Measurements from ENCODE around the gene ASB6.

ASB6 gene

DNA sequence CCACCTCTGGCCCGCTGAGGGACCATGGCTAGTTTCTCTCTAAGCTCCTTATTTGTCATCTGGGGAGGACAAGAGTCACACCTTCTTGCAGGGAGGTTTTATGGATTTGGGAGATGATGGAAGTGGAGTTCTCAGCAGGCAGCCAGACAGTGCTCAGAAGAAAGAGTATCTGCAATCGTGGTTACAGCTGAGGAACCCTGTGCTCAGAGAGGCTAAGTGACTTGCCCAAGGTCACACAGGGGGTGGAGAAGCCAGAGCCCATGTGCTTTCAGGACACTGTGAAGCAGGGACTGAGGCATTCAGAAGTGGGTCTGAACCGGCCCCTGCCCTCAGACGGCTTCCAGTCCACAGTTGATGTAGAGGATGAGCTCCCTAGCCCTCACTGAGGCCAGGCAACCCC is 34.3 kb upstream of the ASB6 start:
- H3K9ac ChIP-seq (ENCODE audit: low read depth, low read length, poor library complexity, severe bottlenecking) = no peak overlapping the region
- H2AFZ ChIP-seq (ENCODE audit: low read length) = no peak overlapping the region
- no peak overlapping the region for H3K4me3 ChIP-seq (ENCODE audit: low read length, poor library complexity, severe bottlenecking)
- H3K4me1 ChIP-seq (ENCODE audit: insufficient read depth, low read length, poor library complexity, severe bottlenecking) = no peaks in the 10 kb centered on the region
- H3F3A ChIP-seq (ENCODE audit: low read depth) = no peaks in the 10 kb centered on the region
- H3K9me3 ChIP-seq (ENCODE audit: insufficient read depth, low read depth, low read length) = no peaks in the 10 kb centered on the region
- H3K27me3 ChIP-seq (ENCODE audit: insufficient read depth, low read length, poor library complexity, severe bottlenecking) = no peaks in the 10 kb centered on the region
- H3K9me2 ChIP-seq (replicated peaks; ENCODE audit: low read depth, low read length) = no peaks in the 10 kb centered on the region
- H4K20me1 ChIP-seq (ENCODE audit: insufficient read depth, low read length, poor library complexity, severe bottlenecking) = no peaks in the 10 kb centered on the region
- H3K4me2 ChIP-seq (ENCODE audit: low read depth, low read length, poor library complexity, severe bottlenecking) = no peak overlapping the region
- no peaks in the 10 kb centered on the region for H3K79me2 ChIP-seq (ENCODE audit: insufficient read depth, low read length)
- no peak for TF ChIP-seq EZH2phosphoT487 (IDR thresholded peaks at IDR 0.05; ENCODE audit: borderline replicate concordance)
- TF ChIP-seq, protein P1, sequence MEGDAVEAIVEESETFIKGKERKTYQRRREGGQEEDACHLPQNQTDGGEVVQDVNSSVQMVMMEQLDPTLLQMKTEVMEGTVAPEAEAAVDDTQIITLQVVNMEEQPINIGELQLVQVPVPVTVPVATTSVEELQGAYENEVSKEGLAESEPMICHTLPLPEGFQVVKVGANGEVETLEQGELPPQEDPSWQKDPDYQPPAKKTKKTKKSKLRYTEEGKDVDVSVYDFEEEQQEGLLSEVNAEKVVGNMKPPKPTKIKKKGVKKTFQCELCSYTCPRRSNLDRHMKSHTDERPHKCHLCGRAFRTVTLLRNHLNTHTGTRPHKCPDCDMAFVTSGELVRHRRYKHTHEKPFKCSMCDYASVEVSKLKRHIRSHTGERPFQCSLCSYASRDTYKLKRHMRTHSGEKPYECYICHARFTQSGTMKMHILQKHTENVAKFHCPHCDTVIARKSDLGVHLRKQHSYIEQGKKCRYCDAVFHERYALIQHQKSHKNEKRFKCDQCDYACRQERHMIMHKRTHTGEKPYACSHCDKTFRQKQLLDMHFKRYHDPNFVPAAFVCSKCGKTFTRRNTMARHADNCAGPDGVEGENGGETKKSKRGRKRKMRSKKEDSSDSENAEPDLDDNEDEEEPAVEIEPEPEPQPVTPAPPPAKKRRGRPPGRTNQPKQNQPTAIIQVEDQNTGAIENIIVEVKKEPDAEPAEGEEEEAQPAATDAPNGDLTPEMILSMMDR (conservative IDR thresholded peaks at IDR 0.05; ENCODE audit: low read length) = no peak
- H3K36me3 ChIP-seq (ENCODE audit: insufficient read depth, low read length) = no peaks in the 10 kb centered on the region

DNA sequence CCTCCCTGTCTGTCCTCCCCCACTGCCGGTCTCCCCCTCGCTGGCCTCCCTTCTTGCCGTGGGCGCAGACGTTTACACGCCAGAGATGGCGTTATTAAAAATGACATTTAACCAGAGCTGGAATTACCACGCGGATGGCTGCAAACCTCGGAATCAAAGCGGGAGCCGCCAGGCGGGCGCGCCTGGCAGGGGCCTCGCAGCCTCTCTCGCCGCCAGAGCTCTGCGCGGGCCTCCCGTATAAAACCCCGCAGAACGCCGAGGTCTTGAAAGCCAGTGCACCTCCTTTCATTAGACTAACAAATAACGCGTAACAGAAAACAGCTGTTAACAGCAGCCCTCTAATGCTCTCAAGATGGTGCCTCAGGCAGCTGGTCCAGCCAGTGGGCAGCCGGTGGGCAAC is 33.7 kb upstream of the ASB6 start:
- H3K27me3 ChIP-seq (ENCODE audit: insufficient read depth, low read length, poor library complexity, severe bottlenecking) = no peaks in the 10 kb centered on the region
- TF ChIP-seq, protein P1 (conservative IDR thresholded peaks at IDR 0.05; ENCODE audit: low read length) = no peak
- TF ChIP-seq EZH2phosphoT487 (IDR thresholded peaks at IDR 0.05; ENCODE audit: borderline replicate concordance) = no peak
- no peak overlapping the region for H3K4me2 ChIP-seq (ENCODE audit: low read depth, low read length, poor library complexity, severe bottlenecking)
- no peaks in the 10 kb centered on the region for H3K9me2 ChIP-seq (replicated peaks; ENCODE audit: low read depth, low read length)
- no peaks in the 10 kb centered on the region for H3F3A ChIP-seq (ENCODE audit: low read depth)
- H3K9ac ChIP-seq (ENCODE audit: low read depth, low read length, poor library complexity, severe bottlenecking) = no peak overlapping the region
- no peaks in the 10 kb centered on the region for H3K9me3 ChIP-seq (ENCODE audit: insufficient read depth, low read depth, low read length)
- no peak overlapping the region for H2AFZ ChIP-seq (ENCODE audit: low read length)
- no peaks in the 10 kb centered on the region for H4K20me1 ChIP-seq (ENCODE audit: insufficient read depth, low read length, poor library complexity, severe bottlenecking)
- H3K4me1 ChIP-seq (ENCODE audit: insufficient read depth, low read length, poor library complexity, severe bottlenecking) = no peaks in the 10 kb centered on the region
- H3K36me3 ChIP-seq (ENCODE audit: insufficient read depth, low read length) = no peaks in the 10 kb centered on the region
- H3K79me2 ChIP-seq (ENCODE audit: insufficient read depth, low read length) = no peaks in the 10 kb centered on the region
- H3K4me3 ChIP-seq (ENCODE audit: low read length, poor library complexity, severe bottlenecking) = no peak overlapping the region

DNA sequence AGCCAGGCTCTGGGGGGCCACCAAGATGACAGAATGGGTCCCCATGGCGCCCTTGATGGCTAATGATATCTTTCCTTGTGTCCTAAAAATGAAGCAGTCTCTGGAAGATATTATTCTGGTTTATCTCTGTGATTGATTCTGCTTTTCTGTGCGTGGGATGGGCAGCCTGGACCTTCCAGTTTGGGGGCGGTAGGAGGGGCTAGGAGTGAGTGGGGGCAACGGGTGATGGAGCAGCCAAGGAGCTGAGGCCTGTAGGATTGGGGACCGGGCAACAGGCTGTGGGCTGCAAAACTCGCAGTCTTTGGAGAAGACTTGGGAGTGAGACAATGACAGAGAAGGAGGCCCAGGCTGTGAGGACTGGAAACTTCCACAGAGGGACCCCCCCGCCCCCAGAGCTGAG is 32.3 kb upstream of the ASB6 start:
- Histone ChIP-seq H3K9me3 (ENCODE audit: insufficient read depth, low read depth, low read length) (no peaks in the 10 kb centered on the region), H3K36me3 (ENCODE audit: insufficient read depth, low read length) (no peaks in the 10 kb centered on the region), H3K4me2 (ENCODE audit: low read depth, low read length, poor library complexity, severe bottlenecking) (no peak overlapping the region), H2AFZ (ENCODE audit: low read length) (no peak overlapping the region), H3F3A (ENCODE audit: low read depth) (no peaks in the 10 kb centered on the region), H3K9ac (ENCODE audit: low read depth, low read length, poor library complexity, severe bottlenecking) (no peak overlapping the region), H3K4me1 (ENCODE audit: insufficient read depth, low read length, poor library complexity, severe bottlenecking) (no peaks in the 10 kb centered on the region), H4K20me1 (ENCODE audit: insufficient read depth, low read length, poor library complexity, severe bottlenecking) (no peaks in the 10 kb centered on the region), H3K4me3 (ENCODE audit: low read length, poor library complexity, severe bottlenecking) (no peak overlapping the region), H3K9me2 (replicated peaks; ENCODE audit: low read depth, low read length) (no peaks in the 10 kb centered on the region), H3K79me2 (ENCODE audit: insufficient read depth, low read length) (no peaks in the 10 kb centered on the region), H3K27me3 (ENCODE audit: insufficient read depth, low read length, poor library complexity, severe bottlenecking) (no peaks in the 10 kb centered on the region)
- TF ChIP-seq, protein P1 (conservative IDR thresholded peaks at IDR 0.05; ENCODE audit: low read length) = no peak
- TF ChIP-seq EZH2phosphoT487 (IDR thresholded peaks at IDR 0.05; ENCODE audit: borderline replicate concordance) = no peak

Measured in Loucy (cell line).